ENCODE data around the gene HNRNPL. TPM values are rescaled to one million over a fixed set of nuclear protein-coding genes. Genes with fewer than 3 reads are reported as not detected.
"Not testable (repeated sequence)": the region's sequence is repeated elsewhere in the genome, so short reads cannot be mapped to it uniquely, and the experiment has no call there.

HNRNPL gene
- total RNA-seq, 1 donor from 2014 or later, result 205 TPM

DNA sequence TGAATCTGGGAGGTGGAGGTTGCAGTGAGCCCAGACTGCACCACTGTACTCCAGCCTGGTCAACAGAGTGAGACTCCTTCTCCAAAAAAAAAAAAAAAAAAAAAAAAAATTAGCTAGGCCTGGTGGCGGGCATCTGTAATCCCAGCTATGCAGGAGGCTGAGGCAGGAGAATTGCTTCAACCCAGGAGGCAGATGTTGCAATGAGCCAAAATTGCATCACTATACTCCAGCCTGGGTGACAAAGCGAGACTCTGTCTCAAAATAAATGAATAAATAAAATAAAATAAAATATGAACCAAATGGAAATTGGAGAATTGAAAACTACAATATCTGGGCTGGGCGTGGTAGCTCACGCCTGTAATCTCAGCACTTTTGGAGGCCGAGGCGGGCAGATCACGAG, 20.6 kb downstream of the HNRNPL start:
- DNase-seq, result not testable (repeated sequence)

- DNase-seq, result no peak
Observed at GRCh38 chr19:38826856-38827551, 22.8 kb downstream of the HNRNPL start.

DNA sequence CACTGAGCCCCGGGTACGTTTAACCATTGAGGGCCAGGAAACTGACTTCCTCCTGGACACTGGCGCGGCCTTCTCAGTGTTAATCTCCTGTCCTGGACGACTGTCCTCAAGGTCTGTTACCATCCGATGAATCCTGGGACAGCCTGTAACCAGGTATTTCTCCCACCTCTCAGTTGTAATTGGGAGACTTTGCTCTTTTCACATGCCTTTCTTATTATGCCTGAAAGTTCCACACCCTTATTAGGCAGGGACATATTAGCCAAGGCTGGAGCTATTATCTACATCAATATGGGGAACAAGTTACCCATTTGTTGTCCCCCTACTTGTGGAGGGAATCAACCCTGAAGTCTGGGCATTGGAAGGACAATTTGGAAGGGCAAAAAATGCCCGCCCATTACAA, 23.9 kb downstream of the HNRNPL start:
- DNase-seq, result not testable (repeated sequence)

DNA sequence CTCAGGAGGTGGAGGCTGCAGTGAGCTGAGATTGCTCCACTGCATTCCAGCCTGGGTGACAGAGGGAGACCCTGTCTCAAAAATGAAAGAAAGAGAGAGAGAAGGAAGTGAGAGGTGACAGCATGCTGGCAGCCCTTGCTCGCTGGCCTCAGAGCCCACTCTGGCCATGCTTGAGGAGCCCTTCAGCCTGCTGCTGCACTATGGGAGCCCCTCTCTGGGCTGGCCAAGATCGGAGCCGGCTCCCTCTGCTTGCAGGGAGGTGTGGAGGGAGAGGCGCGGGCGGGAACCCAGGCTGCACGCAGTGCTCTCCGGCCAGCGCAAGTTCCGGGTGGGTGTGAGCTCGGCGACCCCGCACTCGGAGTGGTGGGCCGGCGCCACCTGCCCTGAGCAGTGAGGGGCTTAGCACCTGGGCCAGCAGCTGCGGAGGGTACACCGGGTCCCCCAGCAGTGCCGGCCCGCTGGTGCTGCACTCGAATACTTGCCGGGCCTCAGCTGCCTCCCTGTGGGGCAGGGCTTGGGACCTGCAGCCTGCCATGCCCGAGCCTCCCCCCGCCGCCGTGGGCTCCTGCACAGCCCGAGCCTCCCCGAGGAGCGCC, 28.5 kb downstream of the HNRNPL start:
- DNase-seq, result not testable (repeated sequence)

- DNase-seq, result no peak
Observed at GRCh38 chr19:38819231-38819920, 30.4 kb downstream of the HNRNPL start.

DNA sequence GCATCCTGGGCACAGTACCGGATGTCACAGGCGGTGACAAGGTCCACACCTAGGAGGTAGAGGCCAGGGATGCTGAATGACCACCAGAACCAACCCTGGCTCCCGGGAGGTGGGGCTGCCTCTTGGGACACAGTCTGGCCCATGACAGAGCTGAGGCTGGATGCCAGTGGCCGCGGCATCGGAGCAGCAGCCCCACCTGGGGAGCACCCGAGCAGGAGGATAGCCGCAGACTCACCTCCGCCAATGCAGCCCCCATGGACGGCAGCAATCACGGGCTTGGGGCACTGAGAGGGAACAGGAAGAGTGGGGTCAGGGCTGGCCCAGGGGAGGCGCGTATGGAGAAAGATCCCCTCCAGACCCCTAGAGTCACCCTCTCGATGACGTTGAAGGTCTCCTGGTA, 32.7 kb downstream of the HNRNPL start:
- no peak for DNase-seq

- DNase-seq, result no peak
Observed at GRCh38 chr19:38816131-38816750, 33.5 kb downstream of the HNRNPL start.

GRCh38 chr19:38815059-38816001, 34.5 kb downstream of the HNRNPL start:
- DNase-seq, result no peak

GRCh38 chr19:38813932-38814331, 35.9 kb downstream of the HNRNPL start:
- not testable (repeated sequence) for DNase-seq

DNA sequence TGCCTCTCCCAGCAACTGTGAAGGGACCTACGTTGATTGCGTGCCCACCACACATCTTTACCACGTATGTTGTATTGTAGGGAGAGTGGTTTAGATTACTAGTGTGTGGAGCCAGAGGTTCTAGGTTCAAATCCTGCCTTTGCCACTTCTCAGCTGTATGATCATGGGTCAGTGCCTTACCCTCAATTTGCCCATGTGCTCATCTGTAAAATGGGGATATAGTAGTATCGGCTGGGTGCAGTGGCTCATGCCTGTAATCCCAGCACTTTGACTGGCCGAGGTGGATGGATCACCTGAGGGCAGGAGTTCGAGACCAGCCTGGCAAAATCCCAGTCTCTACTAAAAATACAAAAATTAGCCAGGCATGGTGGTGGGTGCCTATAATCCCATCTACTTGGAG, 36.5 kb downstream of the HNRNPL start:
- DNase-seq, result no peak

DNA sequence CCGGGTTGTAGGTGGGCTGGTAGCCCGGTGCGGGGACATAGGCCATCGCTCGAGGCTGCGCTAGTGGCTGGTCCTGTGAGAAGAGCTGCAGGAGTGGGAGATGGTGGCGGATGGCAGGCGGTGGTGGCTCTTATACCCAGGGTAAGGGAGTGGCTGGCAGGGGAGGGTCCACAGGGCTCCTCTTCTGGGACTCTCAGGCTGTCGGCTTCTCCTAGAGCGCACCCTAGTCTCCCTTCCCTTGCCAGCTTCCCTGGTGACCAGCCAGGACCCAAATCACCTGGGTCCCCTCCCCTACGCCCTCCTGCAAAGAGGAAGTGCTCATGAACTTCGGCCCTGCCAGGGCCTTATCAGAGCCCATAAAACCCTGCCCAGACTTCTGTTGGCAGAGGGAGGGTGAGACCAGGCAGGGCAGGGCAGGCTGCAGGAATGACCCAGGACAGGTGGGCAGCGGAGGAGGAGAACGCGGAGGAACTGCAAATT, 36.9 kb downstream of the HNRNPL start, which contains the start of gene LGALS4:
TSS of gene LGALS4 (minus strand) at position 105 of the 480 bp plus-strand sequence. CDS start at position 46, 59 bp downstream.
- DNase-seq, result no peak

- no peak for DNase-seq
Observed at GRCh38 chr19:38812009-38812840, 37.6 kb downstream of the HNRNPL start.

DNA sequence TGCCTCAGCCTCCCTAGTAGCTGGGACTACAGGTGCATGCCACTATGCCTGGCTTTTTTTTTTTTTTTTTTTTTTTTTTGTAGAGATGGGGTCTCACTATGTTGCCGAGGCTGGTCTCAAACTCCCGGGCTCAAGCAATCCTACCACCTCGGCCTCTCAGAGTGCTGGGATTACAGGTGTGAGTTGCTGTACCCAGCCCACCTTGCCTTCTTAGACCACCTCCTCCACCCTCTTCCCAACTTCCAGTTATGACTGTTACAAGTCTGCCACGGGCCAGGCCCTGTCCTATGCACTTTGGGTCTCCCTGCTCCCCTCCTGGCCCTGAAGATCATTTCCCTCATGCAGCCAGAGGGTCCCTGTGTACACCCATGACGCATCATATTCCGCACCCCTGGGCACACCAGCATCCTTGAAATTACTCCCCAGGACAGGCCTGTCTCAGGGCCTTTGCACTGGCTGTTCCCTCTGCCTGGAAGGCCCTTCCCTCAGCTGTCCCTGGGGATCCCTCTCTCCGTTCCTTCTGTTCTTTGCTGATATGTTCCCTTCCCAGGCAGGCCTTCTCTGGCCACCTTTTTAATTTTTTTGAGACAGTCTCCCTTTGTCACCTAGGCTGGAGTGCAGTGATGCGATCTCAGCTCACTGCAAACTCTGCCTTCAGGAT, 40.1 kb downstream of the HNRNPL start:
- no peak for DNase-seq

- no peak for DNase-seq
Observed at GRCh38 chr19:38808741-38809140, 41.0 kb downstream of the HNRNPL start.

- not testable (repeated sequence) for DNase-seq
Observed at GRCh38 chr19:38807374-38808098, 42.2 kb downstream of the HNRNPL start.

GRCh38 chr19:38806371-38806770, 43.4 kb downstream of the HNRNPL start:
- no peak for DNase-seq

- no peak for DNase-seq
Observed at GRCh38 chr19:38805180-38805579, 44.6 kb downstream of the HNRNPL start.

GRCh38 chr19:38803543-38803942, 46.2 kb downstream of the HNRNPL start:
- DNase-seq, result no peak

DNA sequence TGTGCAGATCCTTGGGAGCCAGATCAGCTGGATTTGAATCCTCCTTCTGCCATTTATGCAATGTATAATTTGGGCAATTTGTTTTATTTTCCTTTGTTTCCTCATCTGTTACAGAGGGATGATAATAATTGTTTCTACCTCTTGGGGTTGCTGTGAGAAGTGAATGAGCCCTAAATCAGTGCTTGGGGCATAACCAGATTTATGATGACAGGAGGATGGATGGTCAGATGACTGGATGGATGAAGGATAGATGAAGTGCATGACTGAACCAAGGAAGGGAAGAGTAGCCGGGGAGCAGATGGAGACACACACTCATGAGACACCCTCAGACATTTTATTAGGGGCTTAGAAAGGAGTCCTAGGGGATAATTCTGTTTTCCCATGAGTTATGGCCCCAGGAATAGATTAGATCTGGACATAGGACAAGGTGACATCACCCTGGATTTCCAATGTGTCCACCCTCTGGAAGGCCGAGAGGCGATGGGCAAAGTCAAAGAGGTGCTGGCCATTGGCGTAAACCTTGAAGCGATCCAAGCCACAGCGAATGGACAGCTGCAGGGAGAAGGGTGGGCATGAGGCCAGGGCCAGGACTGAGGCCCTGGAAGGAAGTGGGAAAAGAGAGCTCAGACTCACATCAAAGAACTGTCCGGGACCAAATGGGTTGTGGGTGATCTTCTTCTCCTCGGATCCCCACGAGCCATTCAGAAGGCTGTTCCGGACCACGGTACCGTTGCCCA, 48.3 kb downstream of the HNRNPL start:
- DNase-seq, result no peak
